Caco-2 (cell line): ENCODE data around the gene PRKCSH. TPM values are rescaled to one million over a fixed set of nuclear protein-coding genes. Genes with fewer than 3 reads are reported as not detected.

Source experiments
- BruUV-seq: library from RNA; stranded (reverse); fragments of 400-500 nt; replicated peaks from 2 replicates; lab custom pipeline; 2021; lab: Mats Ljungman, UMichigan
- CTCF ChIA-PET: fragments of 300-600 bp; sonication (Branson Sonifier 250); formaldehyde crosslinking; loops from one replicate; lab custom pipeline; 2022; ENCODE audit warnings: antibody characterized with exemption; lab: Charles Lee
- POLR2A ChIA-PET: fragments of 300-600 bp; sonication (Branson Sonifier 250); formaldehyde crosslinking; loops from one replicate; lab custom pipeline; 2022; ENCODE audit warnings: antibody characterized with exemption; lab: Charles Lee
- DNase-seq, 2 experiments: peaks; one replicate each; pipeline versions ENCODE4 v3.0.0 to v3.0.0-alpha.2; 2020 to 2022
- H3K27me3 ChIP-seq: replicated peaks from 2 replicates; pipeline ENCODE4 v1.6.0; 2011; ENCODE audit warnings: low read length; ENCODE audit not compliant: control insufficient read depth, insufficient read depth
- H3K36me3 ChIP-seq: 2 replicates; pipeline ENCODE4 v1.5.1; 2011; ENCODE audit warnings: low read length; ENCODE audit not compliant: control insufficient read depth, insufficient read depth
- H3K4me1 ChIP-seq: fragments of 250-450 bp; sonication (Bioruptor Pico); 2 replicates; pipeline ENCODE4 v1.5.1; 2020; ENCODE audit warnings: mild to moderate bottlenecking
- H3K4me3 ChIP-seq: 2 replicates; pipeline ENCODE4 v1.5.1; 2011; ENCODE audit warnings: low read depth, mild to moderate bottlenecking, control low read depth, low read length
- H3K9me3 ChIP-seq: fragments of 250-450 bp; sonication (Bioruptor Pico); 2 replicates; pipeline ENCODE4 v1.5.1; 2020; ENCODE audit warnings: mild to moderate bottlenecking, moderate library complexity
- H3K27ac Mint-ChIP-seq: one replicate; pipeline ENCODE4 v1.8.0; 2022; ENCODE audit warnings: mixed read lengths; ENCODE audit not compliant: unreplicated experiment
- H3K27me3 Mint-ChIP-seq: one replicate; pipeline ENCODE4 v1.8.0; 2022; ENCODE audit warnings: mixed read lengths; ENCODE audit not compliant: insufficient read depth, unreplicated experiment
- H3K36me3 Mint-ChIP-seq: one replicate; pipeline ENCODE4 v1.8.0; 2022; ENCODE audit warnings: mild to moderate bottlenecking, mixed read lengths; ENCODE audit not compliant: insufficient read depth, unreplicated experiment
- H3K4me1 Mint-ChIP-seq: one replicate; pipeline ENCODE4 v1.8.0; 2022; ENCODE audit warnings: low read depth, mixed read lengths; ENCODE audit not compliant: unreplicated experiment
- H3K4me3 Mint-ChIP-seq: one replicate; pipeline ENCODE4 v1.8.0; 2022; ENCODE audit warnings: mild to moderate bottlenecking, moderate library complexity, mixed read lengths; ENCODE audit not compliant: unreplicated experiment
- H3K9me3 Mint-ChIP-seq: one replicate; pipeline ENCODE4 v1.8.0; 2022; ENCODE audit warnings: mixed read lengths; ENCODE audit not compliant: unreplicated experiment
- CTCF ChIP-seq, 2 experiments: fragments of 200-600 bp in 1 of 2; IDR thresholded peaks; 1 replicate in 1 of 2; 2 replicates in 1 of 2; pipeline versions ENCODE4 v1.5.1 to v1.8.0; 2011 to 2022; ENCODE audit warnings: antibody characterized with exemption in 1 of 2, control low read depth in 1 of 2, inconsistent platforms in 1 of 2, low read depth in 1 of 2, low read length in 1 of 2, mild to moderate bottlenecking in 1 of 2, moderate library complexity in 1 of 2; ENCODE audit not compliant: insufficient read depth in 1 of 2, severe bottlenecking in 1 of 2, unreplicated experiment in 1 of 2
- intact Hi-C: fragments of 100-400 bp; cut with micrococcal nuclease; formaldehyde crosslinking; loops from one replicate; pipeline ENCODE4 v1.10.0; 2022; ENCODE audit not compliant: unreplicated experiment
- total RNA-seq: library from RNA; stranded (reverse); gene quantifications from 2 replicates; pipeline ENCODE4 v1.2.3, GENCODE V29; 2022

Gene PRKCSH
- total RNA-seq, 1 experiment from 2014 or later, result 456 TPM

- intact Hi-C loops, result loop anchor here (1.0 kb wide), 1 partner anchor 91 kb away; no protein-coding TSS in a partner anchor
- H3K36me3 ChIP-seq, result no peaks in the 10 kb centered on the region; the same call in 1 of the 2 replicates
- BruUV-seq, result no TSS peak
- DNase-seq, result no peak
- H3K4me1 ChIP-seq, result peaks cover under 1% of the 10 kb centered on the region; the same call in 1 of the 2 replicates
- H3K36me3 Mint-ChIP-seq, result peaks cover 14% of the 10 kb centered on the region
- no peak overlapping the region for H3K27ac Mint-ChIP-seq
- ChIA-PET CTCF (no interaction called here), POLR2A (interaction anchor here (0.7 kb wide), 1 partner anchor 47 kb away, joined by 7 read pairs; no protein-coding TSS in a partner anchor)
- no peaks in the 10 kb centered on the region for H3K9me3 ChIP-seq
- H3K4me1 Mint-ChIP-seq, result peaks cover 4% of the 10 kb centered on the region
- no peak overlapping the region for H3K4me3 Mint-ChIP-seq
- H3K4me3 ChIP-seq, result no peak overlapping the region
- no peak for TF ChIP-seq CTCF (IDR thresholded peaks at IDR 0.05; ENCODE audit: insufficient read depth in 1 of 2, low read depth in 1 of 2, low read length in 1 of 2, severe bottlenecking in 1 of 2, unreplicated experiment in 1 of 2)
- H3K27me3 ChIP-seq, result no peaks in the 10 kb centered on the region
- no peaks in the 10 kb centered on the region for H3K9me3 Mint-ChIP-seq
- H3K27me3 Mint-ChIP-seq, result no peaks in the 10 kb centered on the region
These were observed 60.5 kb downstream of the PRKCSH start for GRCh38 chr19:11495885-11496284.

- intact Hi-C loops, result loop anchor here (1.0 kb wide), 1 partner anchor 91 kb away; no protein-coding TSS in a partner anchor
- Histone ChIP-seq H3K4me1 (no peaks in the 10 kb centered on the region), H3K4me3 (no peak overlapping the region), H3K9me3 (no peaks in the 10 kb centered on the region), H3K27me3 (no peaks in the 10 kb centered on the region), H3K36me3 (no peaks in the 10 kb centered on the region; the same call in 1 of the 2 replicates)
- TF ChIP-seq CTCF (IDR thresholded peaks at IDR 0.05; ENCODE audit: insufficient read depth in 1 of 2, low read depth in 1 of 2, low read length in 1 of 2, severe bottlenecking in 1 of 2, unreplicated experiment in 1 of 2), result peak; percentile 55 to 57
- Mint-ChIP-seq H3K4me3 (no peak overlapping the region), H3K27me3 (no peaks in the 10 kb centered on the region), H3K36me3 (peaks cover 14% of the 10 kb centered on the region), H3K27ac (no peak overlapping the region), H3K4me1 (no peaks in the 10 kb centered on the region), H3K9me3 (no peaks in the 10 kb centered on the region)
- ChIA-PET POLR2A (interaction anchor here (0.7 kb wide), 1 partner anchor 46 kb away, joined by 7 read pairs; no protein-coding TSS in a partner anchor), CTCF (no interaction called here)
- no TSS peak for BruUV-seq
- DNase-seq, result peak; percentile 75 to 76
These were observed 61.1 kb downstream of the PRKCSH start for GRCh38 chr19:11496391-11497163.

GRCh38 chr19:11499220-11499726 is 63.8 kb downstream of the PRKCSH start:
- no peak overlapping the region for H3K27ac Mint-ChIP-seq
- no peaks in the 10 kb centered on the region for H3K9me3 Mint-ChIP-seq
- H3K27me3 ChIP-seq, result no peaks in the 10 kb centered on the region
- no peaks in the 10 kb centered on the region; the same call in 1 of the 2 replicates for H3K36me3 ChIP-seq
- no peak overlapping the region for H3K4me3 Mint-ChIP-seq
- ChIA-PET CTCF (no interaction called here), POLR2A (no interaction called here)
- H3K36me3 Mint-ChIP-seq, result peaks cover 7% of the 10 kb centered on the region
- no peak for TF ChIP-seq CTCF (IDR thresholded peaks at IDR 0.05; ENCODE audit: insufficient read depth in 1 of 2, low read depth in 1 of 2, low read length in 1 of 2, severe bottlenecking in 1 of 2, unreplicated experiment in 1 of 2)
- no peak overlapping the region for H3K4me3 ChIP-seq
- H3K4me1 ChIP-seq, result no peaks in the 10 kb centered on the region
- DNase-seq, result no peak
- intact Hi-C loops, result no loop called here
- no TSS peak for BruUV-seq
- H3K9me3 ChIP-seq, result no peaks in the 10 kb centered on the region
- H3K27me3 Mint-ChIP-seq, result no peaks in the 10 kb centered on the region
- no peaks in the 10 kb centered on the region for H3K4me1 Mint-ChIP-seq
